PC-3 (cell line): ENCODE data around the gene USP15.

Experiments
- CTCF ChIP-seq: fragments of 300-600 bp; sonication (generic); conservative IDR thresholded peaks from 2 replicates; pipeline ENCODE4 v1.5.1; 2017; ENCODE audit warnings: antibody characterized with exemption, low read depth, mild to moderate bottlenecking, low read length
- EZH2 ChIP-seq: fragments of 300-600 bp; sonication (generic); IDR thresholded peaks from one replicate; pipeline ENCODE4 v1.6.1; 2017; ENCODE audit warnings: antibody characterized with exemption, mild to moderate bottlenecking, low read length; ENCODE audit not compliant: unreplicated experiment

- no peak for TF ChIP-seq CTCF
- TF ChIP-seq EZH2, result no peak
Observed at GRCh38 chr12:62288328-62288727, 28.1 kb downstream of the USP15 start.
